ENCODE measurements around the gene KIAA1614. TPM values are rescaled to one million over a fixed set of nuclear protein-coding genes. Genes with fewer than 3 reads are reported as not detected.

Gene KIAA1614
- total RNA-seq, 1 experiment from 2014 or later = 3.3 TPM

DNA sequence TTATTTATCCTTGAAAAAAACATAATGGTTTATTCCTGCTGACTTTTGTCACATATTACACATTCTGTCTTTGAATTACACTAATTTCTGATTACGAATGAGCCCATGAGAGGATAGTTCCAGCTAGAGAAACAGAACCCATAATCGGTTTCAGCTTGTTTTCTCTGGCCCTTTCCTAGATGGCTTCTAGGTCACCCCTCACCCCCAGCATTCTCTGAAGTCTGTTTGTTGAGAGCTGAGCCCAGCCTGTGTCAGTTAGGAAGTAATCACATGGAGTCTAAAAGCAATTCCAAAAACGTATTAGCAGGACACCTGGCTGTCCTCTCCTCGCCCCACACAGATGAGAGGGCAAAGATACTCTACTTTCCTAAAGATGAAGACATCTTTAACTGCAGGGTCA lies 48.9 kb downstream of the KIAA1614 start (continued):
- TF ChIP-seq E2F1 (CRISPR knock-in tag; IDR thresholded peaks at IDR 0.05) = no peak
- no peak for TF ChIP-seq TP53 (CRISPR knock-in tag; IDR thresholded peaks at IDR 0.05)

- Mint-ChIP-seq H3K9me3 (peaks cover 28% of the 10 kb centered on the region), H3K27ac (no peak overlapping the region), H3K27me3 (ENCODE audit: low read depth) (no peaks in the 10 kb centered on the region), H3K4me1 (no peaks in the 10 kb centered on the region), H3K36me3 (peaks cover 50% of the 10 kb centered on the region), H3K4me3 (no peak overlapping the region)
- CTCF ChIA-PET = interaction anchor here (1.8 kb wide), 1 partner anchor 80 kb away, joined by 5 read pairs; no protein-coding TSS in a partner anchor
- POLR2A ChIA-PET = interaction anchor here (0.5 kb wide), 1 partner anchor 61 kb away, joined by 3 read pairs; no protein-coding TSS in a partner anchor
- no peak for TF ChIP-seq ZNF232 (CRISPR knock-in tag; IDR thresholded peaks at IDR 0.05)
- DNase-seq (ENCODE audit: low spot score) (no peak), ATAC-seq (no peak)
Observed at GRCh38 chr1:180962178-180962577, 49.5 kb downstream of the KIAA1614 start.

- no peak overlapping the region for H3K27ac Mint-ChIP-seq
- H3K4me3 Mint-ChIP-seq = no peak overlapping the region
- ChIA-PET CTCF (interaction anchor here (1.2 to 1.3 kb wide), 2 partner anchors 24 to 169 kb away, joined by 3 to 4 read pairs; no protein-coding TSS in a partner anchor), POLR2A (no interaction called here)
- peaks cover 26% of the 10 kb centered on the region for H3K9me3 Mint-ChIP-seq
- H3K4me1 Mint-ChIP-seq = no peaks in the 10 kb centered on the region
- no peak for ATAC-seq
- DNase-seq (ENCODE audit: low spot score) = no peak
- peaks cover 37% of the 10 kb centered on the region for H3K36me3 Mint-ChIP-seq
- H3K27me3 Mint-ChIP-seq (ENCODE audit: low read depth) = no peaks in the 10 kb centered on the region
- TF ChIP-seq ZSCAN18 (CRISPR knock-in tag; IDR thresholded peaks at IDR 0.05) (no peak), E2F1 (CRISPR knock-in tag; IDR thresholded peaks at IDR 0.05) (no peak), SOX15 (CRISPR knock-in tag; IDR thresholded peaks at IDR 0.05) (no peak), JUN (CRISPR knock-in tag; IDR thresholded peaks at IDR 0.05) (no peak), FOXJ3 (CRISPR knock-in tag; IDR thresholded peaks at IDR 0.05; ENCODE audit: borderline replicate concordance) (no peak), ATF1 (CRISPR knock-in tag; IDR thresholded peaks at IDR 0.05) (no peak), NFATC4 (CRISPR knock-in tag; IDR thresholded peaks at IDR 0.05) (no peak), ZNF425 (CRISPR knock-in tag; conservative IDR thresholded peaks at IDR 0.05) (no peak), STAT6 (CRISPR knock-in tag; conservative IDR thresholded peaks at IDR 0.05; ENCODE audit: low read depth) (no peak)
- TF ChIP-seq, protein P1, sequence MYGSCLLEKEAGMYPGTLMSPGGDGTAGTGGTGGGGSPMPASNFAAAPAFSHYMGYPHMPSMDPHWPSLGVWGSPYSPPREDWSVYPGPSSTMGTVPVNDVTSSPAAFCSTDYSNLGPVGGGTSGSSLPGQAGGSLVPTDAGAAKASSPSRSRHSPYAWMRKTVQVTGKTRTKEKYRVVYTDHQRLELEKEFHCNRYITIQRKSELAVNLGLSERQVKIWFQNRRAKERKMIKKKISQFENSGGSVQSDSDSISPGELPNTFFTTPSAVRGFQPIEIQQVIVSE (CRISPR knock-in tag; IDR thresholded peaks at IDR 0.05; ENCODE audit: borderline replicate concordance) = no peak
- TF ChIP-seq, protein P2, sequence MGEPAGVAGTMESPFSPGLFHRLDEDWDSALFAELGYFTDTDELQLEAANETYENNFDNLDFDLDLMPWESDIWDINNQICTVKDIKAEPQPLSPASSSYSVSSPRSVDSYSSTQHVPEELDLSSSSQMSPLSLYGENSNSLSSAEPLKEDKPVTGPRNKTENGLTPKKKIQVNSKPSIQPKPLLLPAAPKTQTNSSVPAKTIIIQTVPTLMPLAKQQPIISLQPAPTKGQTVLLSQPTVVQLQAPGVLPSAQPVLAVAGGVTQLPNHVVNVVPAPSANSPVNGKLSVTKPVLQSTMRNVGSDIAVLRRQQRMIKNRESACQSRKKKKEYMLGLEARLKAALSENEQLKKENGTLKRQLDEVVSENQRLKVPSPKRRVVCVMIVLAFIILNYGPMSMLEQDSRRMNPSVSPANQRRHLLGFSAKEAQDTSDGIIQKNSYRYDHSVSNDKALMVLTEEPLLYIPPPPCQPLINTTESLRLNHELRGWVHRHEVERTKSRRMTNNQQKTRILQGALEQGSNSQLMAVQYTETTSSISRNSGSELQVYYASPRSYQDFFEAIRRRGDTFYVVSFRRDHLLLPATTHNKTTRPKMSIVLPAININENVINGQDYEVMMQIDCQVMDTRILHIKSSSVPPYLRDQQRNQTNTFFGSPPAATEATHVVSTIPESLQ (CRISPR knock-in tag; IDR thresholded peaks at IDR 0.05) = no peak
- TF ChIP-seq, protein P3, sequence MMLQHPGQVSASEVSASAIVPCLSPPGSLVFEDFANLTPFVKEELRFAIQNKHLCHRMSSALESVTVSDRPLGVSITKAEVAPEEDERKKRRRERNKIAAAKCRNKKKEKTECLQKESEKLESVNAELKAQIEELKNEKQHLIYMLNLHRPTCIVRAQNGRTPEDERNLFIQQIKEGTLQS (CRISPR knock-in tag; conservative IDR thresholded peaks at IDR 0.05) = no peak
- TF ChIP-seq, protein P4, sequence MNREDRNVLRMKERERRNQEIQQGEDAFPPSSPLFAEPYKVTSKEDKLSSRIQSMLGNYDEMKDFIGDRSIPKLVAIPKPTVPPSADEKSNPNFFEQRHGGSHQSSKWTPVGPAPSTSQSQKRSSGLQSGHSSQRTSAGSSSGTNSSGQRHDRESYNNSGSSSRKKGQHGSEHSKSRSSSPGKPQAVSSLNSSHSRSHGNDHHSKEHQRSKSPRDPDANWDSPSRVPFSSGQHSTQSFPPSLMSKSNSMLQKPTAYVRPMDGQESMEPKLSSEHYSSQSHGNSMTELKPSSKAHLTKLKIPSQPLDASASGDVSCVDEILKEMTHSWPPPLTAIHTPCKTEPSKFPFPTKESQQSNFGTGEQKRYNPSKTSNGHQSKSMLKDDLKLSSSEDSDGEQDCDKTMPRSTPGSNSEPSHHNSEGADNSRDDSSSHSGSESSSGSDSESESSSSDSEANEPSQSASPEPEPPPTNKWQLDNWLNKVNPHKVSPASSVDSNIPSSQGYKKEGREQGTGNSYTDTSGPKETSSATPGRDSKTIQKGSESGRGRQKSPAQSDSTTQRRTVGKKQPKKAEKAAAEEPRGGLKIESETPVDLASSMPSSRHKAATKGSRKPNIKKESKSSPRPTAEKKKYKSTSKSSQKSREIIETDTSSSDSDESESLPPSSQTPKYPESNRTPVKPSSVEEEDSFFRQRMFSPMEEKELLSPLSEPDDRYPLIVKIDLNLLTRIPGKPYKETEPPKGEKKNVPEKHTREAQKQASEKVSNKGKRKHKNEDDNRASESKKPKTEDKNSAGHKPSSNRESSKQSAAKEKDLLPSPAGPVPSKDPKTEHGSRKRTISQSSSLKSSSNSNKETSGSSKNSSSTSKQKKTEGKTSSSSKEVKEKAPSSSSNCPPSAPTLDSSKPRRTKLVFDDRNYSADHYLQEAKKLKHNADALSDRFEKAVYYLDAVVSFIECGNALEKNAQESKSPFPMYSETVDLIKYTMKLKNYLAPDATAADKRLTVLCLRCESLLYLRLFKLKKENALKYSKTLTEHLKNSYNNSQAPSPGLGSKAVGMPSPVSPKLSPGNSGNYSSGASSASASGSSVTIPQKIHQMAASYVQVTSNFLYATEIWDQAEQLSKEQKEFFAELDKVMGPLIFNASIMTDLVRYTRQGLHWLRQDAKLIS (CRISPR knock-in tag; IDR thresholded peaks at IDR 0.05; ENCODE audit: borderline replicate concordance) = no peak
Observed at GRCh38 chr1:180964056-180964455, 51.4 kb downstream of the KIAA1614 start.
